CD1c-positive myeloid dendritic cell (primary cell): ENCODE results near the gene ZNF697.
"Not testable (repeated sequence)": the region's sequence is repeated elsewhere in the genome, so short reads cannot be mapped to it uniquely, and the experiment has no call there.

ENCODE experiments used
- DNase-seq: peaks from one replicate; pipeline ENCODE4 v3.0.0-alpha.2; 2016; ENCODE audit errors: extremely low spot score

Gene ZNF697

DNA sequence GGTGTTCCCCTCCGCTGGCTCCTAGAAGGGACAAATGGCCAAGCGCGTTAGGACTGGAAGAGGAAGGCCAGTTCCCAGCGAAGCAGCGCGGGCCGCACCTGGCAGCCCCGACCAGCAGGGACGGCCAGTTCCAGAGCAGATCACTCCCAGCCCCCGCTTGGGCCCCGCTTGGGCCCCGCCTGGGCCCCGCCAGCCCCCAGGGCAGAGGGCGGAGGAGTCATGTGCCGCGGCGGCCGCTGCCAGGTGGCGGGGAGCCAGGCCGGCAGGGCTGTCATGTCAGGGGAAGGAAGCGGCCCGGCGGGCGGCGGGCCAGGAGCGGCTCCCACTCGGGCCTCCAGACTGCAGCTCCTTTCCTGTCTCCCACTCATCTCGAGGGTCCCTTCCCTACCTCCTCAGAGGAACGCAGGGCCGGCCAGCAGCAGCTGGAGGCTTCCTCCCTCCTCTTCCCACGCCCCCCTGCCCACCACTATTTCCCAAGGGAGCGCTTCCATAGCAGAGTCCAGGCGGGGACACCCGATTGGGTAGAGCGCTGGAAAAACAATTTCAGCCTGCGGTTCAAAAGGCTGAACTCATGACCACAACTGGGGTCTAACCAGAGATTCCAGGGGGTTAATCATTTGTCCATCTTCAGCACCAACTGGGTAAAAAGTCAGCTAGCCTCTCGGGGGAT is 16.5 kb downstream of the ZNF697 start:
- DNase-seq, result peak; percentile 71

DNA sequence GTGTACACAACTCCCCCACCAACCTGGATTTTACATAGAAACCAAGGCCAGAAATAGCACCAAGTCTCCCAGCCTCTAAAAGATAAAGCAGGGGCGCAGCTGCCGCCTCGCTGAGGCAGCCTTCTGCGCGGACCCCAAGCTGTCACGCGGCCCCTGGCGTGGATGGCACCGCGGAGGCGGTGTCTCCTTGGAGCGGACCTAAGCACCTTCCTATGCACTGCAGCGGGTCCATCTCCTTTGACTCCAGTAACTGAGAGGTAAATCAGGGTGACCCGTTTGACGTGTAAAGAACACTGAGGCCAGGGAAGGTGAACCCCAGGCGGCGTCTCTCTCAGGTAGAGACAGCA is 17.0 kb downstream of the ZNF697 start:
- no peak for DNase-seq

DNA sequence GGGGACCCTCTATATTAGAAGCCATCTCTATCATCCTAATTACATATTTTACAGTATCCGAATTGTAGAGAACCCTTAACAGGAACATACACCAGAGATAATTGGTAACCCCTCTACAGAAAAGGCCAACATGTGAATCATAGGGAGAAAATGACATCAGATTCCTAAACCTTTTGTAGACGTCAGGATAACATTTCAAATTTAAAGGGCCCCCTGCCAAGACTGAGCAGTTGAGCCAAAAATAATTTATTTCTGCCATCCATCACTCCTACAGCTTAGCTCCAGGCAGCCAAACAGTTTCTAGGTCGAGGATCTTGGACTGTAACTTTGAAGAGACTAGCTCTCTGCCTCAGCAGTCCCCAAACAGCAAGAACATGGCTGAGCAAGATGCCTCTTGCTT is 21.2 kb downstream of the ZNF697 start:
- no peak for DNase-seq

DNA sequence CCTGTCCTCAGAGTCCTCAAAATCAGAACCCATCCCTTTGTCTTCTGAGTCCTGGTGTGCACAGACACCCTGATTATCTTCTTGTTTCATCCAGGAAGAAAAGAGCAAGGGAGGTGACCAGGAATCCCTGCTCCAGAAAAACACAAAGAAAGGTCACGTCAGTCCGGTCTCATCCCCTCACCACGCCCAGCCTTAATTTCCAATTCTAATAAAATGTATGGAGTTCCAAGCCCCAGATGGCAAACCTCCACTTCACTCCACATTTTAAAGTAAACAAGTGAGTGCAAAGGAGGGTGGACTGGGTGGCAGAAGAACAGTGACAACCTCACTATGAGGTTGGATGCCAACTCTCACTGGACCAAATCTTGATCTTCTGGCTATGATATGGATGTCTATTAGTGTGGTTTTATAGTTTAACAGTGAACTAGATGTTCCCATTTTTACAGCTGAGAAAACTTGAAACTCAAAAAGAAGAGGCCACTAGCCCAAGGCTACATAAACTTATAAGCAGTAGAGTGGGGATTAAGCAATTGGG is 22.0 kb downstream of the ZNF697 start:
- no peak for DNase-seq

DNA sequence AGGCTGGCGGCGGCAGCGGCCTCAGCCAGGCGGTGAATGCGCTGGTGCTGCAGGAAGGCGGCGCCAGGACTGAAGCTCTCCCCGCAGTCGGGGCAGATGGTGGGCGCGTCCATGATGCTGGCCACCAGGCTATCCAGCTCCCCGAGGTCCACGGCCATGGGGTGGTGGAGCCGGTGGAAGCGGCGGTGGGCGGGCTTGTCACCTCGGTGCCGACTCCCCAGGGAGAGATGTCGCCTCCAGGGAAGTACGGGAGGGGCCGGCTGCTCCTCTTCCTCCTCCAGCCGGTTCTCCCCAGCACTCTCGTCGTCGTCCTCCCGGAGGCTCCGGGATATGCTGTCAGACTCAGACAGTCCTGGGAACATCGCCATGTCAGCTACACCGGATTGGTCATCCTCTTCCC is 24.4 kb downstream of the ZNF697 start:
- DNase-seq, result no peak

DNA sequence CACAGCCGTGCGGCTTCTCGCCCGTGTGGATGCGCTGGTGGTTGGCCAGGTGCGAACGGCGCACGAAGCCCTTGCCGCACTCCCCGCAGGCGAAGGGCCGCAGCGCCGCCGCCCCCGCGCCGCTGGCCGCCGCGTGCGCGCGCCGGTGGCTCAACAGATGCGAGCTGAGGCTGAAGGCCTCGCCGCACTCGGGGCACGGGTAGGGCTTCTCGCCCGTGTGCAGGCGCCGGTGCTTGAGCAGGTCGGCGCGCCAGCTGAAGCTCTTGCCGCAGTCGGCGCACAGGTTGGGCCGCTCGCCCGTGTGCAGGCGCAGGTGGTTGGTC is 24.9 kb downstream of the ZNF697 start:
- DNase-seq, result no peak

DNA sequence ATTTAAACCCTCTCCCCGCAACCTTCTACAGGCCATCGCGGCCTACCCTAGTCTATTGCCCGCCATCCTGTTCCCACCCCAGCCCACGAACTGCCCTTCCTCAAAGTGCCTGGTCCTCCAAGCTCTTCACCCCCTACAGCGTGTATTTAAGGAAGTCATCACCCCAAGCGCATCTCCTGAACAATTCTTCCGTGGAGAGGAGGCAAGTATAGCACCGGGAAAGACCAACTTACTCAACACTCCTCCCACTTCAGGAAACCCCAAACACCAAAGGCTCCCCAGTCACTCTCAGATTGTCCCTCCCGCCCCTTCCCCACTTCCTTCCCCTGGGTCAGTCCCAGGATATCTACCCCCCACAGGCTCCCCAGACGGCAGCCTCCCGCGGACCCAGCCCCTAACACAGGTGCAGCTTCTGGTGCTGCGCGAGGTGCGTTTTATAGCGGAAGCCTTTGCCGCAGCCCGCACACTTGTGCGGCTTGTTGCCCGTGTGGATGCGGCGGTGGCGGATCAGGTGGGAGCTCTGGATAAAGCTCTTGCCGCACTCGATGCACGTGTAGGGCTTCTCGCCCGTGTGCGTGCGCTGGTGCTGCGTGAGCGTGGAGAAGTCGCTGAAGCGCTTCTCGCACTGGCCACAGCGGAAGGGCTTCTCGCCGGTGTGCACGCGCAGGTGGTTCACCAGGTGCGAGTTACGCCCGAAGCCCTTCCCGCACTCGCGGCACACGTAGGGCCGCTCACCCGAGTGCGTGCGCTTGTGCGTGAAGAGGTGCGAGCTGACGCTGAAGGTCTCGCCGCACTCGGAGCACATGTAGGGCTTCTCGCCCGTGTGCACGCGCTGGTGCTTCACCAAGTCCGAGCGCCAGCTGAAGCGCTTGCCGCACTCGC is 25.5 kb downstream of the ZNF697 start:
- no peak for DNase-seq

DNA sequence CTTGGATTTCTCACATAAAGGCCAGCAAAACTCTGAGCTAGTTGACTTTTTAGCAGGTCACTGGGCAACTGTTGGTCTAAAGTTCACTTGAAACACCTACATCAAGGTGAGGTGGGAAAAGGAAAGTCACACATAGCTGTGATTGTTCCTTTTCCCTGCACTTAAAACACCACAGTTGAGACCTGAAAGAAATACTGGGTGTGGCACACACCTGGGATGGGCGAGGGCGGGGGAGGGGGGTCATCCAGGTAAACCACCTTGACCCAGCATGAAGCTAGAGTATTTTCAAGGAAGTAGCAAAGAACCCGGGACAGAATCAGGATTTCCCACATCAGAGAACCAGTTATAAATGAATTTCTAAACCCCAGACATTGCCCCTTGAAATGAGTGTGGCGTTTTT is 26.4 kb downstream of the ZNF697 start:
- no peak for DNase-seq

DNA sequence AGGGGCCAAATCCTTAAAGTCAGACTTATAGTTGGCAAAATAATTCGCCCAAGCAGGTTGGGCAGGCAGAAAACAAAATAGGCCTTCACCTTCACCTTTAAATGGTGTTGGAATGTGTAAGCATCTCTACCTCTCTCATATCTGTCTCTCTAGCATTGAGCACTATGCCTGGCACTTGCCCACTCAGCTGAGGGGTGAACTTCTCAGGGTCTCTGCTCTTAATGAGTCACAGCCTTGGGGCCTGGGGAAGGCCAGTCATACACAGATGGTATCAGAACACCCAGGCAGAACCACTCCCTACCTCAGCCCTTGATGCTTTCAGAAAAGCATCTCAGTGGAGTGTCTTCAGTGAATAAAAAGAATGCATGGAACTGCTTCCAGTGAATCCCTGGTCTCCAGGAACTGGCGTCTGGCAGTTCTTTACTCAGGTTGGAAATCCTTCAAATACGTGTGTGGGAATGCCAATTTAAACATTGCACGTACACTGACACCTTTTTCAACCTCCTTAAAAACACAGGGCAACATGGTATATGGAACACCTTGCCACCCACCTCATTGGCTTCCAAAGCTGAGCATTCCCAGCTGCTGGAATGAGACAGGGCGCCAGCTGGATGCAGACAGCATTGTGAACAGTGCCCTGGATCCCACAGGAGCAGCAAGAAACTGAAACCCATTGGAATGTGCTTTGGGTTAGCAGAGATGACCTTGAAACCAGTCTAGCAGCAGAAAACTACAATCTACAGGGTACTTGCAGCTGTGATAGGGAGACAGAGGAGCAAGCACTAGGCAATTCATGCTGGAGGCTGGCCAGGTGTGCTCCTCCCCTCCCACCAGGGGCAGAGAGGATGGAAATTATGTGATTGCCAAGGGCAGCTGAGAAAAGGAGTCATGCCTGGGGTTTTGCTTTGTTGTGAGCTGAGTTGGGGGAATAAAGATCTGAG is 30.0 kb downstream of the ZNF697 start:
- no peak for DNase-seq

DNA sequence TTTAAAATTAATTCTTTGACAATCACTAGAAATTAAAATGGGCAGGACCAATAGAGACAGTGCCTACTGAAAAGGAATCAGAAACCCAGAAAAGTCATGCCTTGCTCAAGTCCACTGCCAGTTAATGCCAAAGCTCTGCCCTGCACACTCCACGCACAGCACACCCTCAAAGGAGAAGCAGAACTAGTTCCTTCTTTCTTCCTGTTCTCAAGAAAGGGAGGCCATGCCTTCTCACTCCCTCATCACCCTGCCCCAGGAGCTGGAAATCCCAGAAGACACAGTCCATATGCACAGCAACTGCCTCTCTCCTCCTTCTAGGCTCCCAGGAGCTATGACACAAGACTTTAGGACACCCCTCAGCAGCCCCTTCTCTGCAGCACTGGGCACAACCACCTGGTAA is 31.3 kb downstream of the ZNF697 start:
- DNase-seq, result peak; percentile 30

DNA sequence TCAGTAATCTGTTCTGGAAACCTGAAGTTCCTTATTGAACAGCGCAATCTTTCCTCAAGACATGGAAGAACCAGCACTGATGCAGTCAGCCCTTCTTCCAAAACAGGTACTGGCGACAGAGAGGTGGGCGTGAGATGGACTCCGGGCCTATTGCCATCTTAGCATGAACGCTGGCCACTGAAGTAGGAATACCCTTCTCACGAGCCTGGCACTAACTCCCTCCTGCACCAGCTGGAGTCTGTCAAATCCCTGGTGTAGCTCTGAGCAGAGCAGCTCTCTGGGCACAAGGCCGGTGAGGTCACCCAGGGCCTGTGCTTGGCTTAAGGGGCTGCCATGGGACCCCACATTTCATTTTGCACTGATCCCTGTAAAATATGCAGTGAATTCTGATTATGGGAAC is 33.0 kb downstream of the ZNF697 start:
- DNase-seq, result not testable (repeated sequence)

DNA sequence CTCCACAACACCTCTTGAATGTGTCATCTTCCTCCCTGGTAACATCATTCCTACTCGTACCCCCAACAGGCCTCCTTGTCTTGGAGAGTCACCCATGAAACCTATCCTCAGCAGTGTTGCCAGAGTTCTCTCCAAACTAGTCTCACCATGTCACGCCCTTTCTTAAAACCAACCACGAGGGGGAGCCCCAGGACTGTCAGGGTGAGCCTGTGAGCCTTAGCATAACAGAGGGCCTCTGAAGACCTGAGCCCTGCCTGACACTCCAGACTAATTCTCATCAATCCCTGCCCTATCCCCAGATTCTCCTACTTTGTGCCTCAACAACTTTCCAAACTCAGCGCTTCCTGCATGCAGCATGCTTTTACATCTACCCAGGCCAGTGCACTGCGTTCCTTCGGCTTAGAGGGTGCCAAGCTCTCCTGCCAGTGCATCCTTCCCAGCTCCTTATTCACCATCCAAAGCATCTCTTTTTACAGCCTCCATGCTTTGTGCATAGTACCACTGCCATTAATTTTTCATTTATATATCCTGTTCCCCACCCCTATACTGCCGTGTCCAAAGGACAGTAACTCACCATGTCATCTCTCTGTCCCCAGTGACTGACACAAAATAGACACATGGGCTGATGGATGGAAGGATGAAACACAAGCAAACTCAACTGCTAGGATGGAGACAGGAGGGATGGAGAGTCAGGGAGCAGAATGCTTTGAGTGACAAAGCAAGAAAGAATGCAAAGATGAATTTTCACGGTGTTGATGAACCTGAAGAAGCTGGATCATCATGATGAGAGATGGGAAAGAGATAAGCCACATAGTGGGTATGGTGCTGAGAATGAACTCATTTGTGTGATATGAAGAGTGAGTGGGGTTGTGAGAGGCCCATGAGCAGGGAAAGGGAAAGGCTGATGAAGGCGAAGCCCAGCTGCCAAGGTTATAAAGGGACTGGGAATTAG is 34.0 kb downstream of the ZNF697 start:
- peak; percentile 80 for DNase-seq

DNA sequence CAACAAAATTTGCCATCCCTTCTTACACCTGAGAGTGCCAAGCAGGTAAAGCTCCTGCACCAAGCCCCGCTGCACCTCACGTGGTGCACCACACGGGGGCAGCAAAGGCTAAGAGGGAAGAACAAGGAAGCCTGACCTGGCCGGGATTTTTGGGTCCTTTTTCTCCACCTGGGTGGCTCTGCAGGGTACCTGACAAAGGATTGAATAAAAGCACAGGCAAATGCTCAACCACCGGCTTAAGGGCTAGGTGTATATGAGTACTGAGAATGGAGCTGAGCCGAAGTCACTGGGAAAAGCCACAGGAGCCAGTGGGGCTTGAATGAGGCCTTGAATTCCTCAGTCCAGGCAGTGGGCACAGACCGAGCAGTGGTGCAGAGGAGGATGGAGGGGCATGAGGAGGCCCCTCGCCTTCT is 36.4 kb downstream of the ZNF697 start:
- peak; percentile 63 for DNase-seq

DNA sequence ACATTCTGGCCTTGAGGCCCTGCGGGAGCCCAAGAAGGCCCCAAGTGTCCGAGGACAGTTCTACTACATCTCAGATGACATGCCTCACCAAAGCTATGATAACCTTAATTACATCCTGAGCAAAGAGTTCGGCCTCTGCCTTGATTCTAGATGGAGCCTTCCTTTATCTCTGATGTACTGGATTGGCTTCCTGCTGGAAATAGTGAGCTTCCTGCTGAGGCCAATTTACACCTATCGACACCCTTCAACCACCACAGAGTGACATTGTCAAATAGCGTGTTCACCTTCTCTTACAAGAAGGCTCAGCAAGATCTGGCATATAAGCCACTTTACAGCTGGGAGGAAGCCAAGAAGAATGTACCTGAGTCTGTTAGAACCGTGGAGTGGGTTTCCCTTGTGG is 39.2 kb downstream of the ZNF697 start:
- not testable (repeated sequence) for DNase-seq

DNA sequence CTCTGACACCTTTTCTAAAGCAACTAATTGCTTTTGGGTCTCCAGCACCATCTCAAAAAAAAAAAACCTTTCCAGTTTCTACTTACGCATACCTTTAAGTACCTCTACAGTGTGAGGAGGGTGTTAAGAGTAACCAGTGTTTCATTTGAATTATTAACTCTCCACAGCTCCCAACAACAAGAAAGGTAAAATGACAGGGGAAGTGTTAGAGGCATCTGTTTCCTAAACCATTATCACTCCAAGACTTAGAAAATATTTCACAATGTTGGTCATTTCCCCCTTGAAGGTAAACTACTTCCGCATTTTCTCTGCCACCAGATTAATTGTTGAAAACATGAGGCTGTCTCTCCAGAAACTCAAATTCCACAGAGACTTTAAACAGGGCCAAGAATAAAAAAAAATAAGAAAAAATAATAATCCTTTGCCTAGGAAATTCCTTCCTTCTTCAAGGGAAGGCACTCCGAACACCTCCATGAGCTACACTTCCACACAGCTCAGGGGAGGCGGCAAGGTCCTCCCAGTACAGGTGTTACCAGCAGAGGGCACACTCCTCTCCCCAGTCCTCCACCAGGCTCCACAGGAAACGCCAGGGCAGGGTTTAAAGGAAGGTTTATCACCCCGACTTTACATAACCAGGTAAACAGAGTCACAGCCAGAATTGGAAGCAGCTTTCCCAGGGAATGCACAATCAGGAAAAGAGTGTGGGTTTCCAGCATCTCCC is 40.8 kb downstream of the ZNF697 start:
- peak; percentile 21 for DNase-seq

DNA sequence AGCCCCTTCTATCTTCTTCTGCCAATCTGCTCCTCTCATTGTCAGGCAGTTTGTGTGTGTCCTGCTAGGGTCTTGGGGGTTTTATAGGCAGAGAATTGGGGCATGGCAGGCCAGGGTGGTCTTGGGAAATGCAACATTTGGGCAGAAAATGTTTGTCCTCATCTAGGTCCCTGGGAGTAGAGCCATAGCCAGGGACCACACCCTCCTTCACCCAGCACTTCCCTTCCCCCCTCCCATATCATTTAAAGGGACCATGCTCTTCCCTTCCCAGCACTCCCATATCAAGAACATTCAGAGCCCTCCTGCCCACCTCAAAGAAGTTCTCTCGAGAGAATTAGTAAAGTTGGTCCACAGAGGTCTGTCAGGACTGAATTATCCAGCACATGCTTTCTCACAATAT is 41.7 kb downstream of the ZNF697 start:
- DNase-seq, result no peak

DNA sequence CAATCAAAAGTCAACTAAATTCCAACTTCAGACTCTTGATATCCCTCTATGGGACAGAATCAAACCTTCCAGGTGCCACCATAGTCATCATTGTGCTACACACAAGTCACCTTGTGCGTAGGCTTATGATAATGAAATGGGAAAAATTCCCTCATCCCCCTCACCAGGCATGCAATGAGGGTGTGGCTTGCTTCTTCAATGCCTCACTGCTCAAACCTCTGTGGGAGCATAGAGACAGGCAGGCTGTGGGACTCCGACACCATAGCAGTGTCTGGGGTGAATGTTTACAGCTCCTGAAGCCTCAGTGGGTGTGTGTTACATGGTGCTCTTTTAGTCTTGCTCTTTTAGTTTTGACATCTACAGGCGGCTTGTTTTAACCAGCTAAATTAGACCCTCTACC is 42.4 kb downstream of the ZNF697 start:
- no peak for DNase-seq

DNA sequence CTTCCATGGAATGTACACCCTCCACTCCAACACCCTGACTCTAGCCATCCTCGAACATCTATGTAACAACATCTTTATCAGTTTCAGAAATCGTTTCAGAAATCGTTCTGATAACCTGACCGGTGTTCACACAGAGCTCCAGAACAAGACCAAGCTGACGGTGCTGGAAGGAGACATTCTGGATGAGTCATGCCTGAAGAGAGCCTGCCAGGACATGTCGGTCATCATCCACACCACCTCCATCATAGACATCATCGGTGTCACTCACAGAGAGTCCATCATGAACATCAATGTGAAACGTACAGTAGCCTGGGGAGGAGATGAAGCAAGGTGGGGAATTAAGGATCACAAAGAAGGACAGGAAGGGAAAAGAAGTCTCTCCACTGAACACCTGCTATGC is 43.0 kb downstream of the ZNF697 start:
- DNase-seq, result not testable (repeated sequence)

DNA sequence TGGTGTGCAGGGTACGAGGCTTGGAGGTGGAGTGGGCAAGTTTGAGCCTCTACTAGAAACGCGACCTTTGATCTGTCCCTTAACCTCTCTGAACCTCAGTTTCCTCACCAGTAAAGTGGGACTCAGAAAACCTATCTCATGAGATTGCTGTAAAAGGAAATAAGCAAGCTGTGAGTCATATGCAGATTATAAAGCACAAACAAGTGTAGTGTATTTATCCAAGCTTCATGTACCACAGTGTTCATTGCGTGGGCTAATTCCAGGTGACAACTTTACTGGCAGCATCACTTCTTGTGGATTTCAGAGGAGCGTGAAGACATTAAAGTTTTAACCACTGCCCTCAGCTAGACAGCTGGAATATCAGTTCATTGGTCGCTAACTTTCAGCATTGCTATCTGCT is 44.4 kb downstream of the ZNF697 start:
- DNase-seq, result no peak

DNA sequence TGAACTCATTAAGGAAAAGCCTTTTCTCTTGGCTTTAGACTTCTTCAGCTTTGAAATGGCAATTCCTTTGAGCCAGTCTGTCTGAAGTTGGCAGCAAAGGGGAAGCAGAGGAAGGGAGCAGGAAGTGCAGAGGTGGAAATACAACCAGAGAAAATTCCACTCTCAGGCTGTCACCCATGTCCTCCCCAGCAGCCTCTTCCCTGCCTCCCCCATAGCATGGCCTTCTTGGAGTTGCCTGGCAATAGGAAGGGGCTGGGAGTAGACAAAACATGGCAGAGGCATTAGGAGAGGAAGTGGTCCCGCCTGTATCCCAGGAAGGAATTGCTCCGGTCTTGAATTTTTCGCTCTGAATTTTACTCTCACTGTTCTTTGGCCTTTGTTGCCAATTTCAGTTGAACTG is 44.8 kb downstream of the ZNF697 start:
- DNase-seq, result not testable (repeated sequence)
